Measurements from ENCODE around the gene UGT1A7.

DNA sequence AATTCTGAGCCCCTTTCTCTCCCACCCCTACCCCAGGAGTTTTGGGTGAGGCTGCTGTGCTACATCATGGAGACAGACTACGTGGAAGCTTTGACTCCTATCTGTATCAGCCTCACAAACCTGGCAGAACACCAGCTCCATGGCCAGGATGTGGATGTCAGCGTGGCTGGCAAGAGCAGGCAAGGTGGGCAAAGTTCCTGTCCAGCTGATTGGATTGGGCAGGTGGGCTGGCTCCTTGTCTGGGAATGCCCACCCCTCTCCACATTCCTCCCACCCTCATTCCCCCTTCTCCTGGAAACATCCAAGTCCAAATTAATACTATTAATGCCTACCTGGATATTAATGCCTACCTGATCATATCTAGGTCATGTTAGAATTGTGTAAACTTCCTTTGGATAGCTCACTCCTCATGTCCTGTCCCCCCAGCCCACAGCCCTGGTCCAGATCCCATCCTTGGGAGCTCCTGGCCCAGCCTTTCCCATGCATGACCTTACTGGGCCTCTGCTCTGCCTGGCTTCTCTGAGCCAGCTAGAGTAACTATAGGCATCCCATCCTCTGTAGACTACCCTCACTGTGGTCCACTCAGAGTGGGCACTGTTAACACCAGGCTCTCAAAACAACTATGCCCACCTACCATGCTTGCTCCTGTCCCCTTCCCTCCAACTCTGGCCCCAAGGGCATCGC lies 120.6 kb downstream of the UGT1A7 start:
- TF ChIP-seq, protein P1, sequence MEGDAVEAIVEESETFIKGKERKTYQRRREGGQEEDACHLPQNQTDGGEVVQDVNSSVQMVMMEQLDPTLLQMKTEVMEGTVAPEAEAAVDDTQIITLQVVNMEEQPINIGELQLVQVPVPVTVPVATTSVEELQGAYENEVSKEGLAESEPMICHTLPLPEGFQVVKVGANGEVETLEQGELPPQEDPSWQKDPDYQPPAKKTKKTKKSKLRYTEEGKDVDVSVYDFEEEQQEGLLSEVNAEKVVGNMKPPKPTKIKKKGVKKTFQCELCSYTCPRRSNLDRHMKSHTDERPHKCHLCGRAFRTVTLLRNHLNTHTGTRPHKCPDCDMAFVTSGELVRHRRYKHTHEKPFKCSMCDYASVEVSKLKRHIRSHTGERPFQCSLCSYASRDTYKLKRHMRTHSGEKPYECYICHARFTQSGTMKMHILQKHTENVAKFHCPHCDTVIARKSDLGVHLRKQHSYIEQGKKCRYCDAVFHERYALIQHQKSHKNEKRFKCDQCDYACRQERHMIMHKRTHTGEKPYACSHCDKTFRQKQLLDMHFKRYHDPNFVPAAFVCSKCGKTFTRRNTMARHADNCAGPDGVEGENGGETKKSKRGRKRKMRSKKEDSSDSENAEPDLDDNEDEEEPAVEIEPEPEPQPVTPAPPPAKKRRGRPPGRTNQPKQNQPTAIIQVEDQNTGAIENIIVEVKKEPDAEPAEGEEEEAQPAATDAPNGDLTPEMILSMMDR (IDR thresholded peaks at IDR 0.05), result no peak
- no peak for TF ChIP-seq POLR2A (IDR thresholded peaks at IDR 0.05)

All from body of pancreas (tissue), 4 donors.